Spleen (tissue), 11 donors: ENCODE results near the gene COL9A3. TPM values are rescaled to one million over a fixed set of nuclear protein-coding genes. Genes with fewer than 3 reads are reported as not detected.
"Not testable (repeated sequence)": the region's sequence is repeated elsewhere in the genome, so short reads cannot be mapped to it uniquely, and the experiment has no call there.

Experiments
- DNase-seq: peaks from one replicate; pipeline ENCODE4 v3.0.0-alpha.2; 2020
- H3K27ac ChIP-seq, 8 donors: fragments of 200-600 bp; sonication (generic) in 7 of 8; 1 replicate in 4 of 8; 2 replicates in 4 of 8; pipeline versions ENCODE4 v1.5.0 to v1.8.0; 2016 to 2021; ENCODE audit warnings: inconsistent platforms in 4 of 8, mild to moderate bottlenecking in 4 of 8, moderate library complexity in 1 of 8
- H3K27me3 ChIP-seq, 7 donors: fragments of 200-600 bp; sonication (generic) in 6 of 7; replicated peaks in 1 of 7; 1 replicate in 4 of 7; 2 replicates in 3 of 7; pipeline versions ENCODE4 v1.5.0 to v1.8.0; 2016 to 2021; ENCODE audit warnings: inconsistent platforms in 3 of 7, mild to moderate bottlenecking in 1 of 7
- H3K36me3 ChIP-seq, 6 donors: fragments of 200-600 bp; sonication (generic) in 5 of 6; 1 replicate in 4 of 6; 2 replicates in 2 of 6; pipeline versions ENCODE4 v1.5.0 to v1.8.0; 2016 to 2021; ENCODE audit warnings: inconsistent platforms in 2 of 6
- H3K4me1 ChIP-seq, 6 donors: fragments of 200-600 bp; sonication (generic) in 5 of 6; 1 replicate in 3 of 6; 2 replicates in 3 of 6; pipeline versions ENCODE4 v1.5.0 to v1.8.0; 2016 to 2021; ENCODE audit warnings: inconsistent platforms in 3 of 6
- H3K4me3 ChIP-seq, 8 donors: fragments of 200-600 bp; sonication (generic) in 7 of 8; 1 replicate in 4 of 8; 2 replicates in 4 of 8; pipeline versions ENCODE4 v1.5.0 to v1.8.0; 2016 to 2021; ENCODE audit warnings: inconsistent platforms in 4 of 8, mild to moderate bottlenecking in 4 of 8, moderate library complexity in 2 of 8
- H3K9me3 ChIP-seq, 8 donors: fragments of 200-600 bp; sonication (generic) in 7 of 8; 1 replicate in 4 of 8; 2 replicates in 4 of 8; pipeline versions ENCODE4 v1.5.0 to v1.8.0; 2016 to 2021; ENCODE audit warnings: inconsistent platforms in 4 of 8
- POLR2A ChIP-seq, 3 donors: fragments of 450-650 bp; IDR thresholded peaks; one replicate each; pipeline ENCODE4 v1.5.1; 2017; ENCODE audit warnings: antibody characterized with exemption in 3 of 3, mild to moderate bottlenecking in 1 of 3
- POLR2AphosphoS5 ChIP-seq, 3 donors: sonication (generic); formaldehyde crosslinking; IDR thresholded peaks; one replicate each; pipeline ENCODE4 v1.5.1; 2017; ENCODE audit warnings: antibody characterized with exemption in 3 of 3
- WGBS, 5 donors: extraction: QIAGEN DNeasy Blood & Tissue Kit in 3 of 5; methylation state at CpG; one replicate each; pipeline versions ENCODE4 v1.1.5 to v1.1.7; 2013 to 2018; 5-methylcytosine and 5-hydroxymethylcytosine counted together
- intact Hi-C: fragments of 100-400 bp; cut with DNase I; formaldehyde crosslinking; loops from one replicate; pipeline ENCODE4 v1.15.0; 2023; ENCODE audit warnings: low total_unique reads
- polyA plus RNA-seq, 3 donors: library from polyadenylated mRNA; stranded (reverse); fragments of 200-250 nt; gene quantifications; one replicate each; pipeline ENCODE4 v1.2.1, GENCODE V29; 2013
- total RNA-seq, 7 donors: library from RNA; depleted of rRNA in 3 of 7; stranded (reverse); fragments of >200 nt in 3 of 7; fragmentation: NEBNext Ultra II Directional in 4 of 7; extraction: Animal tissue kit (Norgen Biotek cat#: 25700) in 4 of 7; gene quantifications; one replicate each; pipeline versions ENCODE4 v1.1.0 to v1.2.1, GENCODE V29; 2016 to 2021
- TF ChIP-seq, protein P1 (sequence below), 11 experiments: fragments of 200-600 bp in 7 of 11; fragments of 450-650 bp in 4 of 11; sonication (generic) in 4 of 11; IDR thresholded peaks in 8 of 11; conservative IDR thresholded peaks in 3 of 11; 1 replicate in 7 of 11; 2 replicates in 4 of 11; pipeline versions ENCODE4 v1.4.0 to v1.8.0; 2016 to 2021; ENCODE audit warnings: antibody characterized with exemption in 11 of 11, inconsistent platforms in 4 of 11, mild to moderate bottlenecking in 1 of 11
- donor health status: healthy with polysubstance abuse.
- donor health status: DM: no; HTN: no; CAD: no; lungs with moderate emphysema.
- donor health status: DM: no; HTN: no; CAD: no.
- donor health status: Bipolar disorder and iron deficiency.
- donor health status: healthy.
- donor health status: DM: no; HTN: no; CAD: no.
- donor health status: DM: yes; HTN: yes; CAD: no.

COL9A3 gene
- total and polyA plus RNA-seq, 10 donors = 1.2 to 16.7 (median 11.1) TPM

DNA sequence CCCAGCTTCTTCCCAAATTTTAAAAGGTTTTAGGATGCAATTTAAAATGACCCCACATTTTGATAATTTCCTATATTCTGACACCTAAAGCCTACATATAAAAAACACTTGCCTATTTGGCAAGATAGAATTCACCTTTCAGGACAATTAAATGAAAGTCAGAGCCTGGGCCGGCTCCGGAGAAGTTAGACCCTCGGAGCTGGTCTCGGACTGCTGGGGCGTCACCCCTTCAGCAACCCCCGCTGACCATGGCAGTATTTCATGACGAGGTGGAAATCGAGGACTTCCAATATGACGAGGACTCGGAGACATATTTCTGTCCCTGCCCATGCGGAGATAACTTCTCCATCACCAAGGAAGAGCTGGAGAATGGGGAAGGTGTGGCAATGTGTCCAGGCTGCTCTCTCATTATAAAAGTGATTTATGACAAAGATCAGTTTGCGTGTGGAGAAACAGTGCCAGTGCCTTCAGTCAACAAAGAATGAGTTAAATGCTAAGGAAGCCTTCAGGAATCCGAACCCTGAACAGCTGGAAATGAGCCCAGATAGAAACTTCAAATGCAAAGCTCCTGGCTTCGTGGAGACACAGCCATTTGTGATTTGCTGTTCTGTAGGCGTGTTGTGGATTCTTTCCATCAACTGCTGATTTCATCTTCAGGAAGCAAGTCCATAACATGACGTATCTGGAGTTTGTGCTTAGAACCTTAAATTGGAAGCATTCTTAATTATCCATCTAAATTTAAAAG is 28.7 kb downstream of the COL9A3 start:
- H3K9me3 ChIP-seq = no peaks in the 10 kb centered on the region
- no peak overlapping the region for H3K27ac ChIP-seq
- WGBS, 5 donors = 93 to 96% (median 96%) methylated on average over 16 of the region's 16 CpGs
- no peaks in the 10 kb centered on the region for H3K27me3 ChIP-seq
- peaks cover 0 to 40% (median 0%) of the 10 kb centered on the region in 6 donors for H3K36me3 ChIP-seq
- TF ChIP-seq POLR2A (IDR thresholded peaks at IDR 0.05) = no peak
- TF ChIP-seq POLR2AphosphoS5 (IDR thresholded peaks at IDR 0.05) = no peak
- TF ChIP-seq, protein P1, sequence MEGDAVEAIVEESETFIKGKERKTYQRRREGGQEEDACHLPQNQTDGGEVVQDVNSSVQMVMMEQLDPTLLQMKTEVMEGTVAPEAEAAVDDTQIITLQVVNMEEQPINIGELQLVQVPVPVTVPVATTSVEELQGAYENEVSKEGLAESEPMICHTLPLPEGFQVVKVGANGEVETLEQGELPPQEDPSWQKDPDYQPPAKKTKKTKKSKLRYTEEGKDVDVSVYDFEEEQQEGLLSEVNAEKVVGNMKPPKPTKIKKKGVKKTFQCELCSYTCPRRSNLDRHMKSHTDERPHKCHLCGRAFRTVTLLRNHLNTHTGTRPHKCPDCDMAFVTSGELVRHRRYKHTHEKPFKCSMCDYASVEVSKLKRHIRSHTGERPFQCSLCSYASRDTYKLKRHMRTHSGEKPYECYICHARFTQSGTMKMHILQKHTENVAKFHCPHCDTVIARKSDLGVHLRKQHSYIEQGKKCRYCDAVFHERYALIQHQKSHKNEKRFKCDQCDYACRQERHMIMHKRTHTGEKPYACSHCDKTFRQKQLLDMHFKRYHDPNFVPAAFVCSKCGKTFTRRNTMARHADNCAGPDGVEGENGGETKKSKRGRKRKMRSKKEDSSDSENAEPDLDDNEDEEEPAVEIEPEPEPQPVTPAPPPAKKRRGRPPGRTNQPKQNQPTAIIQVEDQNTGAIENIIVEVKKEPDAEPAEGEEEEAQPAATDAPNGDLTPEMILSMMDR (IDR thresholded peaks at IDR 0.05 in 8 of 11, conservative IDR thresholded peaks at IDR 0.05 in 3 of 11) = no peak
- no peak overlapping the region for H3K4me3 ChIP-seq
- no peak for DNase-seq
- intact Hi-C loops = no loop called here
- H3K4me1 ChIP-seq = no peaks in the 10 kb centered on the region

DNA sequence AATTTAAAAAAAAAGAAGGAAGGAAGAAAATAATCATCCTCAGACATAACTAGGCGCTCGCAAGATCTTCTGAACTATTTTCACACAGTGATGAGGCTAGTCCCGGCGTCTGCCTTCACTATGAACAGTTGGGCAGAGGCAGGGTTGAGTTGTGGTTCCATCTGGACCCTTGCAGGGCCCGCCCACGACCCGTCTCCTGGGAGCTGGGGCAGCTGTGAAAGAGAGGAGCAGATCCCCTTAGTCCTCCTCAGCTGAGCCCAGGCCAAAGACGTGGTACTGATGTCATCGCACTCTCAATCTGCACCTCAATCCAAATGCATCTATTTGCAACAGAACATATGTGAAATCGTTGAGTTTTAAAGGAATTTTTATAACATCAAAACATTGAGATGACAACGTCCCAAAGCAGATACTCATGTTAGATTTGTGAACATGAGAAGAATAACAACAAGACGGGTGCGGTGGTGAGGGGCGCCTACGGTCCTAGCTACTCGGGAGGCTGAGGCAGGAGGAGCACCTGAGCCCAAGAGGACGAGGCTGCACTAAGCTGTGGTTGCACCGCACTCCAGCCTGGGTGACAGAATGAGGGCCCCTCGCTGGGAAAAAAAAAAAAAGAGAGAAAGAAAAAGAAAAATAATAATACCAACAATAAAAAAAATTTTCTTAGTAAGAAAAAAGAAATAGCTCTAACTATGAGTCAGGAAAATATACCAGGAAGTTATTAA is 29.5 kb downstream of the COL9A3 start:
- intact Hi-C loops = no loop called here
- no peak overlapping the region for H3K4me3 ChIP-seq
- TF ChIP-seq, protein P1 (IDR thresholded peaks at IDR 0.05 in 8 of 11, conservative IDR thresholded peaks at IDR 0.05 in 3 of 11) = no peak
- TF ChIP-seq POLR2AphosphoS5 (IDR thresholded peaks at IDR 0.05) (no peak), POLR2A (IDR thresholded peaks at IDR 0.05) (no peak)
- H3K9me3 ChIP-seq = no peaks in the 10 kb centered on the region
- peaks cover 0 to 36% (median 0%) of the 10 kb centered on the region in 6 donors for H3K36me3 ChIP-seq
- H3K27ac ChIP-seq = no peak overlapping the region
- 93 to 95% (median 94%) methylated on average over 19 of the region's 19 CpGs for WGBS, 5 donors
- no peaks in the 10 kb centered on the region for H3K4me1 ChIP-seq
- DNase-seq = peak; percentile 41
- no peaks in the 10 kb centered on the region for H3K27me3 ChIP-seq

DNA sequence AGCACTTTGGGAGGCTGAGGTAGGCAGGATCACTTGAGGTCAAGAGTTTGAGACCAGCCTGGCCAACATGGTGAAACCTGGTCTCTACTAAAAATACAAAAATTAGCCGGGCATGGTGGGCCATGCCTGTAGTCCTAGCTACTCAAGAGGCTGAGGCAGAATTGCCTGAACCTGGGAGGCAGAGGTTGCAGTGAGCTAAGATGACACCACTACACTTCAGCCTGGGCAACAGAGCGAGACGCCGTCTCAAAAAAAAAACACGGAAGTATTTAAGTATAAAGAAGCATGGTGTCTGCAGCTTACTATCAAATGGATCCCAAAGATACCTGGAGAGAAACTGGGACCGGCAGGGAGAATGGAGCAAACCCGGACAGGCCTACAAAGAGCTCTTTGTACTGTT is 32.1 kb downstream of the COL9A3 start:
- intact Hi-C loops, DNase-seq, H3K27ac ChIP-seq, H3K9me3 ChIP-seq, H3K4me1 ChIP-seq, H3K27me3 ChIP-seq, H3K4me3 ChIP-seq: not testable (repeated sequence)
- 93 to 97% (median 94%) methylated on average over 7 of the region's 7 CpGs for WGBS, 5 donors
- H3K36me3 ChIP-seq = peaks cover 0 to 61% (median 7%) of the 10 kb centered on the region in 6 donors

DNA sequence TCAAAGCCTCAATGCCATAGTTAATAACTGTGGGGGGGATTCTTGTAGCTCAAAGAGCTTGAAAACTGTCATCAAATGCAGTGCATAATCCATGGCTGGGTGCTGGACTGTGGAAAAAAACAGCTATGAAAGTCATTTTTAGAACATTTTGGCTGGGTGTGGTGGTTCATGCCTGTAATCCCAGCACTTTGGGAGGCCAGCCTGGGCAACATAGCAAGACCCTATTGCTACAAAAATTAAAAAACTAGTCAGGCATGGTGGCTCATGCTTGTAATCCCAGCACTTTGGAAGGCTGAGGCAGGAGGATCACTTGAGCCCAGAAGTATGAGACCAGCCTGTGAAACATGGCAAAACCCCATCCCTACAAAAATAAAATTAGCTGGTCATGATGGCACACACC is 32.6 kb downstream of the COL9A3 start:
- no peak for DNase-seq
- H3K27ac ChIP-seq = no peak overlapping the region
- H3K27me3 ChIP-seq = no peaks in the 10 kb centered on the region
- no peaks in the 10 kb centered on the region for H3K4me1 ChIP-seq
- TF ChIP-seq POLR2A (IDR thresholded peaks at IDR 0.05) (no peak), POLR2AphosphoS5 (IDR thresholded peaks at IDR 0.05) (no peak)
- TF ChIP-seq, protein P1 (IDR thresholded peaks at IDR 0.05 in 8 of 11, conservative IDR thresholded peaks at IDR 0.05 in 3 of 11) = no peak
- no peaks in the 10 kb centered on the region for H3K9me3 ChIP-seq
- peaks cover 0 to 66% (median 9%) of the 10 kb centered on the region in 6 donors for H3K36me3 ChIP-seq
- H3K4me3 ChIP-seq = no peak overlapping the region
- intact Hi-C loops = no loop called here
